ENCODE measurements around the gene APOL2.
"Not testable (repeated sequence)": the region's sequence is repeated elsewhere in the genome, so short reads cannot be mapped to it uniquely, and the experiment has no call there.

APOL2 gene

GRCh38 chr22:36284171-36284571, 44.8 kb upstream of the APOL2 start:
- H3K4me3 ChIP-seq (ENCODE audit: low read depth, low read length): no peak overlapping the region
- no peak for TF ChIP-seq CTCF (IDR thresholded peaks at IDR 0.05; ENCODE audit: low read depth, low read length)

GRCh38 chr22:36282328-36282831, 43.1 kb upstream of the APOL2 start:
- no peak overlapping the region for H3K4me3 ChIP-seq (ENCODE audit: low read depth, low read length)
- no peak for TF ChIP-seq CTCF (IDR thresholded peaks at IDR 0.05; ENCODE audit: low read depth, low read length)

GRCh38 chr22:36281781-36282327, 42.5 kb upstream of the APOL2 start:
- H3K4me3 ChIP-seq (ENCODE audit: low read depth, low read length): no peak overlapping the region
- TF ChIP-seq CTCF (IDR thresholded peaks at IDR 0.05; ENCODE audit: low read depth, low read length): no peak

GRCh38 chr22:36280379-36280778, 41.1 kb upstream of the APOL2 start:
- H3K4me3 ChIP-seq (ENCODE audit: low read depth, low read length): no peak overlapping the region
- TF ChIP-seq CTCF (IDR thresholded peaks at IDR 0.05; ENCODE audit: low read depth, low read length): no peak

- TF ChIP-seq CTCF (IDR thresholded peaks at IDR 0.05; ENCODE audit: low read depth, low read length): no peak
- H3K4me3 ChIP-seq (ENCODE audit: low read depth, low read length): no peak overlapping the region
Observed at GRCh38 chr22:36279219-36279666, 39.9 kb upstream of the APOL2 start.

- peak; percentile 63 for TF ChIP-seq CTCF (IDR thresholded peaks at IDR 0.05; ENCODE audit: low read depth, low read length)
- H3K4me3 ChIP-seq (ENCODE audit: low read depth, low read length): no peak overlapping the region
Observed at GRCh38 chr22:36277482-36278291, 38.4 kb upstream of the APOL2 start.

GRCh38 chr22:36274531-36274930, 35.2 kb upstream of the APOL2 start:
- no peak for TF ChIP-seq CTCF (IDR thresholded peaks at IDR 0.05; ENCODE audit: low read depth, low read length)

GRCh38 chr22:36271951-36272350, 32.6 kb upstream of the APOL2 start:
- not testable (repeated sequence) for H3K4me3 ChIP-seq (ENCODE audit: low read depth, low read length)

More at GRCh38 chr22:36274531-36274930, 35.2 kb upstream of the APOL2 start:
- no peak overlapping the region for H3K4me3 ChIP-seq (ENCODE audit: low read depth, low read length)

GRCh38 chr22:36271231-36271630, 31.9 kb upstream of the APOL2 start:
- not testable (repeated sequence) for H3K4me3 ChIP-seq (ENCODE audit: low read depth, low read length)

All from WI38 (cell line).